Upper lobe of right lung (tissue), 1 donor: ENCODE measurements around the gene DCC. TPM values are rescaled to one million over a fixed set of nuclear protein-coding genes. Genes with fewer than 3 reads are reported as not detected.

Experiments
- ATAC-seq: fragments of 200-7000 bp; cut with Tn5 transposase; one replicate; pipeline ENCODE4 v1.9.1; 2020; ENCODE audit warnings: mild to moderate bottlenecking, moderate library complexity
- DNase-seq: peaks from one replicate; pipeline ENCODE4 v3.0.0-alpha.2; 2020
- H3K27ac ChIP-seq: fragments of 200-600 bp; one replicate; pipeline ENCODE4 v1.8.0; 2022
- H3K27me3 ChIP-seq: fragments of 200-600 bp; one replicate; pipeline ENCODE4 v1.8.0; 2022; ENCODE audit warnings: mild to moderate bottlenecking
- H3K36me3 ChIP-seq: fragments of 200-600 bp; one replicate; pipeline ENCODE4 v1.8.0; 2022
- H3K4me1 ChIP-seq: fragments of 200-600 bp; one replicate; pipeline ENCODE4 v1.8.0; 2022
- H3K4me3 ChIP-seq: fragments of 200-600 bp; one replicate; pipeline ENCODE4 v1.8.0; 2022; ENCODE audit warnings: mild to moderate bottlenecking
- H3K9me3 ChIP-seq: fragments of 200-600 bp; one replicate; pipeline ENCODE4 v1.8.0; 2022
- intact Hi-C: fragments of 100-400 bp; cut with DNase I; formaldehyde crosslinking; loops from one replicate; pipeline ENCODE4 v1.11.0; 2022
- total RNA-seq: library from RNA; stranded (reverse); fragmentation: NEBNext Ultra II Directional; extraction: Animal tissue kit (Norgen Biotek cat#: 25700); gene quantifications from one replicate; pipeline ENCODE4 v1.2.1, GENCODE V29; 2021
- TF ChIP-seq, protein P1 (sequence below): fragments of 200-600 bp; IDR thresholded peaks from one replicate; pipeline ENCODE4 v1.8.0; 2022; ENCODE audit warnings: antibody characterized with exemption
- donor health status: DM: no; HTN: yes; CAD: no; lungs with severe emphysema.

DCC gene
- total RNA-seq, 1 donor from 2014 or later, result 7.1 TPM

DNA sequence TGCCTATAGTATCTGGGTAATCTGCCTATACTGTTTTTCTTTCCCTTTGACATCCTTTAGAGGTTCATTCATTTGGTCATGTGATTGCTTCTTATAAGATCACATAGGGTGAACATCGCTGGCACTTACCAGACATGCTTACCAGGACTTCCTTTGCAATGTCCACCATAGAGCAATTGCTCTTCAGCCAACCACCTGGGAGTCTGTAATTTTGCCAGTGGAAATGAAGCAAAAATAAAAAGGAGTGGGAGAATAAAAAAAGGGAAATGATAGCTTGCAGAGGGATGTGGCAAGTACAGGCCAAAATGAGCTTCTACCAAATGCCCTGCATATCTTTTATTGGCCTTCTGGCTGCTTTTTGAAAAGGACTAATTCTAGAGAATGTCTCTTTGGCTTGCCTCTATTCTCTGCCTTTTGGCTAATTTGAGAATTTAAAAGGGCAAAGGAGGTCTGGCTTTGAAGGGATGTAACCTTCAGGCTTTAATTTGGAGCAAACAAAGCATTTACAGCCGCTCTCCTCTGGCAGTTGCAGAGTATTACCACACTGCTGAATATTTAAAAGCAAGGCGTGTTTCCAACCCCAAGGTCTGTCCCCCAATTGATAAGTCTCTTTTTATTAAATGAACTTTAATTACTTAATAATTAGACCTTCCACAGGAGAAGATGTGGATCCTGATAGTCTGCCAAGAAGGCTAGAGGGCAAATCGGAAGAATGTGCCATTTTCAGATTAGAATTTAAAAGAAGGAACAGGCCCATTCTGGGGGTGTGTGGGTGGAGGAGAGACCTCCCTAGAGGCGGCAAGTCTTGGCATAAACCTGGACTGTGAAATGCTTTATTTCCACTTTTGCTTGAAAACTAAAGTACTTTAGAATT, 557.9 kb downstream of the DCC start:
- DNase-seq (no peak), ATAC-seq (no peak)
- Histone ChIP-seq H3K36me3 (no peaks in the 10 kb centered on the region), H3K27ac (no peak overlapping the region), H3K27me3 (no peaks in the 10 kb centered on the region), H3K4me1 (no peaks in the 10 kb centered on the region), H3K9me3 (no peaks in the 10 kb centered on the region), H3K4me3 (no peak overlapping the region)
- intact Hi-C loops, result no loop called here
- TF ChIP-seq, protein P1, sequence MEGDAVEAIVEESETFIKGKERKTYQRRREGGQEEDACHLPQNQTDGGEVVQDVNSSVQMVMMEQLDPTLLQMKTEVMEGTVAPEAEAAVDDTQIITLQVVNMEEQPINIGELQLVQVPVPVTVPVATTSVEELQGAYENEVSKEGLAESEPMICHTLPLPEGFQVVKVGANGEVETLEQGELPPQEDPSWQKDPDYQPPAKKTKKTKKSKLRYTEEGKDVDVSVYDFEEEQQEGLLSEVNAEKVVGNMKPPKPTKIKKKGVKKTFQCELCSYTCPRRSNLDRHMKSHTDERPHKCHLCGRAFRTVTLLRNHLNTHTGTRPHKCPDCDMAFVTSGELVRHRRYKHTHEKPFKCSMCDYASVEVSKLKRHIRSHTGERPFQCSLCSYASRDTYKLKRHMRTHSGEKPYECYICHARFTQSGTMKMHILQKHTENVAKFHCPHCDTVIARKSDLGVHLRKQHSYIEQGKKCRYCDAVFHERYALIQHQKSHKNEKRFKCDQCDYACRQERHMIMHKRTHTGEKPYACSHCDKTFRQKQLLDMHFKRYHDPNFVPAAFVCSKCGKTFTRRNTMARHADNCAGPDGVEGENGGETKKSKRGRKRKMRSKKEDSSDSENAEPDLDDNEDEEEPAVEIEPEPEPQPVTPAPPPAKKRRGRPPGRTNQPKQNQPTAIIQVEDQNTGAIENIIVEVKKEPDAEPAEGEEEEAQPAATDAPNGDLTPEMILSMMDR, result no peak

DNA sequence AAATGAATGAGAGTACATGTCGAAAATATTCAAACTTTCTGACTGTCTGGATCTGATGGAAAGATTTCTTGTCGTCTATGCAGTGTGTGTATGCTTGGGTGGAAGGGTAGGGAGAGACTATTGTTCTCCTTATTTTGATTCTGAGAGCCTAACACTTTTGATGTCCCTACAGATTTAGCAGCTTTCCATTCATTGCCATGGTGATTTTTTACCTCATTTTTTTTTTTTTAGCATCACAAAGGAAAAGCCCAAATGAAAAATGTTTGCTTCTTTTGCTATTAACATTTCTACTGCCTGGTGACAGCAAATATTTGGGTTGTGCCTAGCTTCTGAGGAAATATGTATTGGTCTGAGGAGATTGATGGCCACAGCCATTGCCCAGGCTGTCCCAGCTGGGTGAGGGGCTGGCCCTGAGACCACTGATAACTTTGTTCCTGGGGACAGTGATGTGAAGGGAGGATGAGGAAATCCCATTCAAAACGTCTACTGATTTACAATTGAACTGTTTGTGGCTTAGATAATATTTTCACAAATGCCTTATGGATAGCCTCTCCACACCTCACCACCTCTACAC, 558.6 kb downstream of the DCC start:
- intact Hi-C loops, result no loop called here
- Histone ChIP-seq H3K9me3 (no peaks in the 10 kb centered on the region), H3K36me3 (no peaks in the 10 kb centered on the region), H3K4me3 (no peak overlapping the region), H3K27ac (no peak overlapping the region), H3K27me3 (no peaks in the 10 kb centered on the region), H3K4me1 (no peaks in the 10 kb centered on the region)
- DNase-seq (no peak), ATAC-seq (no peak)
- TF ChIP-seq, protein P1, result no peak

DNA sequence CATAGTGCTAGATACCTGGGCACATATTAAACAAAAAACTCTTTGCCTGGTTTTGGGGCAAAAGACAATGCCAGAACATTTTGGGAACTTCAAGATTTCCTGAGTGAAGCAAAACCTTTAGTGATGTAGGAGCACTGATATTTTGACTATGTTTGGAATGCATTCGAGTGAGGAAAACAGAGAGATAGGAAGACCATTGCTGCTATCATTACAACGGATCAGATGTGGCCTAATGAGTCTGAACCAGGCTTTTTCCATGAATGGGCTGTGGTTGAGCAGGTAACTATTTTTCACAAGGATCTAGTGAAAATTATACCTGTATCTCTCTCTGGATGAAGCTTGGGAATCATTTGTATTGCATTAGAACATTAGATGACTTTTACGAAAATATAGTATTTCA, 562.2 kb downstream of the DCC start:
- DNase-seq (no peak), ATAC-seq (no peak)
- no peak overlapping the region for H3K4me3 ChIP-seq
- H3K27me3 ChIP-seq, result no peaks in the 10 kb centered on the region
- no peaks in the 10 kb centered on the region for H3K4me1 ChIP-seq
- intact Hi-C loops, result no loop called here
- no peaks in the 10 kb centered on the region for H3K36me3 ChIP-seq
- no peaks in the 10 kb centered on the region for H3K9me3 ChIP-seq
- TF ChIP-seq, protein P1, result no peak
- no peak overlapping the region for H3K27ac ChIP-seq

DNA sequence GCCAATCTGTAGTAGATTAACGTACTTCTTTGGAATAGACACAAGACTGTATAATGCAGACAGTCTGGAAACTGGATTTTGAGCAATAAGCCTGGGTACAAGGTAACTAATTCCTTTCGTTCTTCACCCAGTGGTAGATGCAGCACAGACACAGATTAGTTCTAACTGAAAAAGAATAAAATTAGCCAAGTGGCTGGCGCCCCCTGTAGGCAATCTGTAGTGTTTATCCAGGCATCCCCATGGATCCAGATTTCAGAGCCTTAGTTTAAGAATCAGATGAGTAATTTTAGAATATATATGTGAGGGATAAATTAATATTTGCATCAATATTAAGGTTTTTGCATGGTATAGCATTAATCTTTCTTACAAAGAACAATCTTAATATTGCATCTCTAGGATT, 563.9 kb downstream of the DCC start:
- H3K4me1 ChIP-seq, result no peaks in the 10 kb centered on the region

DNA sequence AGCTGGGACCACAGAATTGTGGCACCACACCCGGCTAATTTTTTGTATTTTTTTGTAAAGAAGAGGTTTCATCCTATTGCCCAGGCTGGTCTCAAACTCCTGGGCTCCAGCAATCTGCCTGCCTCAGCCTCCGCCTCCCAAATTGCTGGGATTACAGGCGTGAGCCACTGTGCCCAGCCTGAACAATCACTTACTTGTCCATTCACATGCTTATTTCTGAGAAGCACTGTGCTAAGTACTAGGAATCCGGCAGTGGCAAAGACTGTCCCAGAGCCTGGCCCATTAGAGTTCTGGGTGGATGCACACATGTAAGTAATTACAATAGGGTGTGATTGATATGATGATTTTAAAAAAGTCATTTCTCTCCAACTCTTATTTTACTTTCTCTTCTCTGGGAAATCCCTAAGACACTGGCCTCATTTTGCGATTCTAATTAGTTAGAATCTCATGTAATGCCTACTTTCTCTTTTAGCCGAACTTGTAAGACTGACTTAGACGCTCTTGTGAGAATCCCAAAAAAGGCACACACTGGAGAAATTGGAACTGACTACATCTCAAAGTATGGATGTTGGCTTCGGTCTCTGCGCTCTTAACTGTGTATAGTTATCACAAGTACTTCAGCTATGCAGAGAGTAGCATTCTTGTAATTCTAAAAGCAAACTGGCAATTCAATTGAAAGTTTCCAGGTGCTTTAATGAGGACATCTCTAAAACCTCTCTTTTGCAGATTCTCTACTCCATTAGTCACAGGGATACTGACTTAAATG, 567.7 kb downstream of the DCC start:
- TF ChIP-seq, protein P1, result no peak
- Histone ChIP-seq H3K9me3 (no peaks in the 10 kb centered on the region), H3K4me3 (no peak overlapping the region), H3K36me3 (no peaks in the 10 kb centered on the region), H3K4me1 (no peaks in the 10 kb centered on the region), H3K27me3 (no peaks in the 10 kb centered on the region), H3K27ac (no peak overlapping the region)
- ATAC-seq, result peak; percentile 57
- DNase-seq, result no peak
- intact Hi-C loops, result no loop called here

More for the DNA sequence above, 563.9 kb downstream of the DCC start:
- DNase-seq (no peak), ATAC-seq (peak; percentile 71)
- Histone ChIP-seq H3K27ac (no peak overlapping the region), H3K36me3 (no peaks in the 10 kb centered on the region), H3K9me3 (no peaks in the 10 kb centered on the region), H3K27me3 (no peaks in the 10 kb centered on the region), H3K4me3 (no peak overlapping the region)
- TF ChIP-seq, protein P1, result peak; percentile 66
- intact Hi-C loops, result no loop called here
